GM06990 (cell line): ENCODE data around the gene HEMK1.

ENCODE experiments used
- DNase-seq: peaks from one replicate; pipeline ENCODE4 v3.0.0-alpha.2; 2011; ENCODE audit not compliant: insufficient read length; ENCODE audit errors: extremely low read depth
- H3K27me3 ChIP-seq: replicated peaks from 2 replicates; pipeline ENCODE4 v1.6.0; 2011; ENCODE audit warnings: low read length; ENCODE audit not compliant: control insufficient read depth, insufficient read depth
- H3K36me3 ChIP-seq: 2 replicates; pipeline ENCODE4 v1.5.1; 2011; ENCODE audit warnings: low read length; ENCODE audit not compliant: control insufficient read depth, insufficient read depth
- H3K4me3 ChIP-seq: replicated peaks from 2 replicates; pipeline ENCODE4 v1.5.1; 2011; ENCODE audit warnings: low read depth, mild to moderate bottlenecking, control low read depth, low read length
- TF ChIP-seq, protein P1 (sequence below): IDR thresholded peaks from 2 replicates; pipeline ENCODE4 v1.5.1; 2011; ENCODE audit warnings: low read length, control low read depth, mild to moderate bottlenecking, inconsistent platforms; ENCODE audit not compliant: insufficient read depth, poor library complexity, severe bottlenecking

HEMK1 gene

DNA sequence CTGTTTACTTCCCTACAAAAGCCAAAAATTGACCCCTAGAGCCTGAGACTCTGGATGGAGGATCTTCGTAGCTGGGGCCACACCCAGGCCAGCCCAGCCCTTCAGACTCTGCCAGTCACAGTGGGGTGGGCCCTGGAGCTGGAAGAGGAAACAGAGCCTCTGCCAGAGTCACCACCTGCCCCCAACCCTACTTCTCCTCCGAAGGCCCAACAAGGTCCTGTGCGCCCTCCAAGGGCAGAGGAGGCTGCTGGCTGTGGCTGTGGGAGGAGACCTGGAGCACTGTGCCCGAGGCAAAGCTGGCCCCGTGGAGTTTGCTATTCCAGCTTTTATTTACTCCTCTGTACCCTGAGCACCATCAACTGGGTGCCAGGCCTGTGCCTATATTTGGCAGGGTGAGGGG is 23.2 kb downstream of the HEMK1 start:
- DNase-seq = no peak
- Histone ChIP-seq H3K27me3 (no peaks in the 10 kb centered on the region), H3K4me3 (no peak overlapping the region), H3K36me3 (no peaks in the 10 kb centered on the region)
- TF ChIP-seq, protein P1, sequence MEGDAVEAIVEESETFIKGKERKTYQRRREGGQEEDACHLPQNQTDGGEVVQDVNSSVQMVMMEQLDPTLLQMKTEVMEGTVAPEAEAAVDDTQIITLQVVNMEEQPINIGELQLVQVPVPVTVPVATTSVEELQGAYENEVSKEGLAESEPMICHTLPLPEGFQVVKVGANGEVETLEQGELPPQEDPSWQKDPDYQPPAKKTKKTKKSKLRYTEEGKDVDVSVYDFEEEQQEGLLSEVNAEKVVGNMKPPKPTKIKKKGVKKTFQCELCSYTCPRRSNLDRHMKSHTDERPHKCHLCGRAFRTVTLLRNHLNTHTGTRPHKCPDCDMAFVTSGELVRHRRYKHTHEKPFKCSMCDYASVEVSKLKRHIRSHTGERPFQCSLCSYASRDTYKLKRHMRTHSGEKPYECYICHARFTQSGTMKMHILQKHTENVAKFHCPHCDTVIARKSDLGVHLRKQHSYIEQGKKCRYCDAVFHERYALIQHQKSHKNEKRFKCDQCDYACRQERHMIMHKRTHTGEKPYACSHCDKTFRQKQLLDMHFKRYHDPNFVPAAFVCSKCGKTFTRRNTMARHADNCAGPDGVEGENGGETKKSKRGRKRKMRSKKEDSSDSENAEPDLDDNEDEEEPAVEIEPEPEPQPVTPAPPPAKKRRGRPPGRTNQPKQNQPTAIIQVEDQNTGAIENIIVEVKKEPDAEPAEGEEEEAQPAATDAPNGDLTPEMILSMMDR = no peak

DNA sequence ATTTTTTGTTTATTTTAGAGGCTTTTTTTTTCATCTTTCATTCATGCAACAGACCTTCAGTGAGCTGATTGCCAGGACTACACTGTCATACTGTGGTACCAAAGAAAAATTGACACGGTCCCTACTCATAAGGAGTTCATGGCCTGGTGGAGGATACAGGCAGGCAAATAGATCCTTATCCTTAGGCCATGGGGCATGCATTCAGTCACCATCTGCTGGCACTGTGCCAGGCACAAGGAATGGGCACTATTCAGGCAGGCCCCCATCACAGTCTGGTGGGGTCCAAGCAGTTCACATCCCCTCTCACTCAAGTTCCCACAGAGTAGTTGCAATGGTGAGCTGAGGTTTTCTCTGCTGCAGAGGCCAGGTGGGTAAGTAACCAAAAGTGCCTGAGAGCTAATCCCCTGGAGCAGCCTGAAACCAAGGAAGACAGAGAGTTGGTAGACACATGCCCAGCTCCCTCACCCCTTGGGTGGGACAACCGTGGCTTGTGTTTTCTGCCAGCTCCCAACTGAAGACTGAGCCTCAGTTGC is 25.0 kb downstream of the HEMK1 start:
- Histone ChIP-seq H3K4me3 (no peak overlapping the region), H3K27me3 (no peaks in the 10 kb centered on the region), H3K36me3 (no peaks in the 10 kb centered on the region)
- TF ChIP-seq, protein P1 = no peak
- DNase-seq = no peak

DNA sequence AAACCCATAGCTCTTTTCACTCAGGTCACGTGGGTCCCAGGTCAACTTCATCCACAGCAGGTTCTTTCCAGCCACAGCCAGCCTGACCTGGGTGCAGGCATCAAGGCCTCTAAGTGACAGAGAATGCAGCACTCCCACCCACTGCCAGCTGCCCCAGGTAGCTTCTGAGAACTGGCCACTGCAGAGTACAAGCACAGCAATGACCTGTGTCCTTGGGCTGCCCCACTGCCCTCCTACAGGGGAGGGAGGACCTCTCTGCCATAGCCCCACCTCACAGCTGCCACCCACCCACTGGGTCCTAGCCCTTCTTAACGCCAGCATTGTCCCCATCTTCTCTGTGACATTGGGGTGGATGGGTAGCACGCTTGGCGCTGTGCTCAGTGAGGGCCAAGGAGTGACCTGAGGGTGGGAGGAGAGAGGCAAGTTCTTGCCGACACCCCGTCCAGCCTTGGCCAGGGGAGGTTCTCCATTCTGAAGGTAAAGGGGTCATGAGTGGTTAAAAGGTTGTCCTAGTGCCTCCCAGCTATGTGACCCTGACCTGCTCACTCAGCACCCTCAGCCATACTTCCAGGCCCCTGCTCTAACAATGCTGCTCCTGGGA is 29.9 kb downstream of the HEMK1 start:
- no peaks in the 10 kb centered on the region for H3K36me3 ChIP-seq
- TF ChIP-seq, protein P1 = no peak
- no peak overlapping the region for H3K4me3 ChIP-seq
- H3K27me3 ChIP-seq = no peaks in the 10 kb centered on the region
- no peak for DNase-seq

DNA sequence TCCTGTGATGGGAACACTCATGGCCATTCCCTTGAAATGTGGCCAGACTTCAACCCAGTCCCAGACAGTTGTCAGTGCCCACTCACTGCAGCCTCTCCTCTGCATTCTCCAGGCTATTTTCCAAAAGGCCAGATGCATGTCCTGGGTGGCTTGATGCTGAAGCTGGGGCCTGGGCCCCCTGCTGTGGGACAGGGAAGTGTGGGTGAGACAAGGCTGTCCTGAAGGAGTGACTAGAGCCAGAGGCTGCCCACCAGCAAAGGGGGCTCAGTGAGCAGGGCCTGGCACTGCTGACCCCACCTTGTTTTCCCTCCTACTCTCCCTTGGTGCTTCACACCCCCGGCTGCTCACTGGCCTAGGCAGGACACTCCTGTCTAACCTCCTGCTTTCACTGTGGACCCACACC is 30.4 kb downstream of the HEMK1 start:
- Histone ChIP-seq H3K36me3 (no peaks in the 10 kb centered on the region), H3K4me3 (no peak overlapping the region), H3K27me3 (no peaks in the 10 kb centered on the region)
- DNase-seq = no peak
- TF ChIP-seq, protein P1 = no peak

DNA sequence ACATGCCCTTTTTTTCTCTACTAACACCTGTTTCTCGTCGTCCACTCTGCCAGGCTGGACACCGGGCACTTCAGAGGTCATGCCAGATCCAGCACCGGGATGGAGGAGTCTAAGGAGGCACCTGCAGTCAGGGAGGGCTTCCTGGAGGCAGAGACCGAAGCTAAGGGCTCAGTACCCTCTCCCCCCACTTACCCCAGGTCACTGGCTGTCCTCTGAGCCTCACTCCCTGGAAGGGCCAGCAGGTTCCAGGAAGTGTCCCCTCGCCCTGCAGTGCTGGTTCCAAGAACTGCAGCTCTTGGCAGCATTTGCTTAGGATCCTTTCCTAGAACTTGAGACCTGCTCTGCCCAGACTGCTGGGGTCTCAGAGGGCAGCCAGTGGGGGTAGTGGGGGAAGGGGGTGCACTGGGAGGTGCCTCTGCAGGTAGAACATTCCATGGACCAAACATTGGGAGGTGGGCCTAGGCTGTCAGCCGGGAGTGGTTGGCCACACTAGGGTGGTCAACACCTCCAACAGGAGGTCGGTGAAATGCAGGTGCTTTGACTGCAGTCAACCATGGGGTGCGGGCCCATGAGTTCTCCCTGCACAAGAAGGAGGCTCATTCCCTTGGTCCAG is 30.9 kb downstream of the HEMK1 start:
- TF ChIP-seq, protein P1 = no peak
- DNase-seq = no peak
- Histone ChIP-seq H3K36me3 (no peaks in the 10 kb centered on the region), H3K27me3 (no peaks in the 10 kb centered on the region), H3K4me3 (no peak overlapping the region)
